Muscle of arm (tissue), 12 donors: Measurements from ENCODE around the gene MCC. TPM values are rescaled to one million over a fixed set of nuclear protein-coding genes. Genes with fewer than 3 reads are reported as not detected.

Source experiments
- DNase-seq: peaks from one replicate; pipeline ENCODE4 v3.0.0-alpha.2; 2013
- polyA plus RNA-seq, 12 donors: library from polyadenylated mRNA; unstranded; fragments of 120-200 nt; gene quantifications; one replicate each; pipeline ENCODE4 v1.2.1, GENCODE V29; 2013; ENCODE audit not compliant: insufficient read length in 12 of 12

MCC gene
- polyA plus RNA-seq, 12 donors, result 13.8 to 23.3 (median 19.2) TPM; not detected in 1

DNA sequence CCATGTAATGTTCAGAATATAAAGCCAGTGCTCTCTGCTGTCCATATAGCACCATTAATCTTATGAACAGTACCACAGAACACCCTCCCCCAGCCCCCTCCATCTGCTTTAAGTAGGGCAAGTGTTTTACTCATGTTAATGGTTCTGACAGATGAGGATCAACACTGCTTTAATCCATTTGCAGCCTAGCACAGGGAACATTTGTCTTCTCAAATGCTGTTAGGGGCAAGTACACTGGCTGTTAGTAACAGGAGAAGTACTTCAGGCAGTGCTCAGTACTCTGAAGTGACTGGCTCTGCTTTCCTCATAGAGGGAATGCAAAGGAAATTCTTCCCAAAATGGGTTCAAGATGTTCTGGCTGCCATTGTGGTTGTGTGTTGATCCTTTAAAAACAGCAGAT, 309.1 kb downstream of the MCC start:
- no peak for DNase-seq

DNA sequence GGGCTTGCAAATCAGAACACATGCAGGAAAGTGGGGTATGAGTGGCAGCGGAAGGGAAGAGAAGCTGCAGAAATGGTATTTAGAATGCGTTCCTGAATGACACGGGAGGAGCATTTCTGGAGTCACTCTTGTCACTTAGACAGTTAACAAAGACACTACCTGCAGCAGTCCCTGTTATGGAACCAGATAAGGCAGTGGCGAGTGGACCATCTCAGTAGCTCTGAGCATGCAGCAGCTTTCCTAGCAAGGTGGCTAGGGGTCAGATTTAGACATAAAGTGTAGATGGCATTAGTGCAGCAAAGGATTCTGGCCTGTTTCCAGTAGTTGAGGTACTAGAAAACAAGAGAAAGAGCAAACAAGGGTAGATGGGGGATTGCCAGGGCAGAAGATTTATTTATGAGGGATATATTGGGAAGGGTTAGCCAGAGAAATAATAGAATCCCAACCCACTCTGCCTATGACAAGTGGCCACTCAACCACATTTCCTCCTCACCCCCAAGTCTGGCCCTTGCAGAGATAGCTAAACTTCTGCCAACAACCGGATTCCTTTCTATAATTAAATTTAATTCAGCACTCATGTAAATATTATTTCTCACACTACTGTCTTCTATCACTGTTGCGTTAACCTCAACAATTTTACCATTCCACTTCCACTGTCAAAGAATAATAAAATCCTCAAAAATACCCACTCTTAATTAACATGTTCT, 310.0 kb downstream of the MCC start:
- no peak for DNase-seq

DNA sequence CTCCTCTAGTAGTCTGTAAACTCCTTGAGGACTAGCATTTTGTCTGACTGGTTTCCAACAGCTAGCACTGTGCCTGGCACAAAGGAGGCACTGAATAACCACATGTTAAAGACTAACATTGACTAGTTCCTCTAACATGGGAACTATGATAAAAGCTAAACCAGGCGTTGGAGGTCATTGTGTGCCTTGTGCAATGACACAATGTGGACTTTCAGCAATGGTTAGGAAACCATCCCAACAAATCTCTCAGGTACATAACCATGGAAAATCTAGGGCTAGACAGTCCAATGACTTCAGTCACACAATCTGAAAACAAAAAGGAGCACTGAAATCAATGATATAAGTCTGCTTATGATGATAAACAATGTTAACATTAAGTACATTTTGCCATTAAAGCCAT, 311.0 kb downstream of the MCC start:
- DNase-seq, result no peak

DNA sequence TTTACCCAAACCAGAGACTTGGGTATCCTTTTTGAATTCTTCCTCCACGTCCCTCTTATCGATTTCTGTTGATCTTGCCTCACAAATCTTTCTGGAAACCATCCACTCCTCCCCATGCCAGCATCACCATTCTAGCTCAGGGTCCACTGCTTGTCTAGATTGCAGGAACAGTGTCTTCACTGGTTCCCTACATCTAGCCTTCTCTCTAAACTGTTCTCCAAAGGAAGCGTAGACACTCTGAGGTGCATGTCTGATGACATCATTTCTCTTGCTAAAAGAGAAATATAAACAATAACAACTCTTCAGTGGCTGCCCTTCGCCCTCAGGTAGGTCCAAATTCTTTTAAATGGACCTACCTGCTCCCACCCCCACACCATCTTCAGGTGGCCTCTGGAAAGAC, 311.5 kb downstream of the MCC start:
- DNase-seq, result no peak

- no peak for DNase-seq
Observed at GRCh38 chr5:113176196-113176595, 312.1 kb downstream of the MCC start.

DNA sequence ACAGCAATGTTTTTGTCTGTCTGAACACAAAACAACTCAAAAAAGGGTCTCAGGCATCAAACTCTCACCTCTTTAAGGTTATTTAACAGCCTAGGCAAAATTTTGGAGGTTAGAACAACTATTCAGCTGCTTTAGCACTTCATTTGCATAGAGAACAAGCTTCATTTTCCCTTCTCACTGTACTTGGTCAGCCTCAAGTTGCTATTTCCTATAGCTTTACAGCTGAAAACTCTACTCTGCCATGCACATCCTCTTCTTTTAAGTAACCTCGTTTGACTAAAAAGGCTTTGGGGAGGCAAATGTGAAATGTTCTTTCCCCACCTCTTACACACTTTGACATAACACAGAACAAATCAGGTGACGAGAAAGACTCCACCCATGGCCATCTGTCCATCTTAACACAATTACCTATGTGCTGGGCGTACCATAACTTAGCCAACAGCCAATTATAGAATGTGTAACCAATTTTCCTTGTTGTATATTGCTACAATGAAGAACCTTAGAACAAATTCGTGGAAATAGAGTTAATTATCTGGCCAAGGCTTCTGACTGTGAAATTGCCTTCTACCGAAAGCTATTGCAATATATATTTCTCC, 315.9 kb downstream of the MCC start:
- no peak for DNase-seq

GRCh38 chr5:113171520-113171919, 316.7 kb downstream of the MCC start:
- DNase-seq, result no peak

GRCh38 chr5:113170707-113171106, 317.5 kb downstream of the MCC start:
- DNase-seq, result no peak

GRCh38 chr5:113169720-113170119, 318.5 kb downstream of the MCC start:
- DNase-seq, result no peak

DNA sequence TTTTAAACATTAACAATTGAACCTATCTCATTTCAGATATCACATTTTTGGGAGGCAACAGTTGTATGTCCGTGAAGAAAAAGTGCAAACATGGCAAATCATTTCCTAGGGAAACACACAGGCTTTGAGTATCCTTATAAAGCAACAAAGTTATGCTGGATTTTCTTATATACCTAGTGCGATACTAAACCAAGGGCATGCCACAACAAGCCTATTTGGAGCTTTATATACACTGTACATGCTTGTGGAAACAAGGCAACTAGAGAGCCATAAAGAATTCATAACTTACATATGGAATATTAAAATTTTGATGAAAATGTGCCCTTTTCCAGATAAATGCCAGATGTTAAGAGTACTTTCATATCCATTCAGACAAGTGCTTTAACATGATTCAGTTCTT, 320.3 kb downstream of the MCC start:
- DNase-seq, result no peak

GRCh38 chr5:113166852-113167366, 321.3 kb downstream of the MCC start:
- DNase-seq, result no peak

DNA sequence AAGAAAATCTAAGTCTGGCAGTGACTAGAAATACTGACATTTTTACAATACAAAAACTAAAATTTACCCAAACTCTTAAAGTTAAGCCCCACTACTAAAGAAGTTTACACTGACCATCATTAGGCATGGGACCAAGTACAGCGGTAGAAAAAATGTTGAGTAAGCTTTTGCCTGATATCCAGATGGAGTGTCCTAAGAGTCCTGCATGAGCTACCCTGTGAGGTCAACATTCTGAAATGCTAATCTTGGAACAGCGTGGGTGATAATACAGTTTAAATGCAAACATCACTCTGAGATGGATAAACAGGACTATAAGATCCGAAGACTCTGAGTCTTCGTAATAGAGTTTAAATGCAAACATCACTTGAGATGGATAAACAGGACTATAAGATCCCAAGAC, 322.0 kb downstream of the MCC start:
- DNase-seq, result no peak

DNA sequence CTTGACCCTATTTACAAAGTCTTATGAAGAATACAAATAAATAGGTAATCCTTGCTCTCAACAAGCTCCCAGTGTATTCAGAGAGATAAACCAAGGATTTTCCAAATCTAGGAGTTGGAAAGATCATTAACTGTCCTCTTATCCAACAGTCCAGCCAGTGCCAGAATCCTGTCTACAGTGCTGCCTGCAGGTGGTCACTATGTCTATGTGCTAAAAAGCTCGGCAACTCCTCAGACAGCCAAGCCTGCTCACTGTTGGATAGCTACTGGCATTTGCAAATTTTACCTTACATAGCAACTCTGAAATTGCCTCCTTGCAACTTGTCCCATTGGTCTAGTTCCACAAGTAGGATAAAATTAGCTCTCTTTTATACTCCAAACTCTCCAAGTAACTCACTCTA, 324.2 kb downstream of the MCC start:
- no peak for DNase-seq

GRCh38 chr5:113163328-113163727, 324.9 kb downstream of the MCC start:
- DNase-seq, result no peak

GRCh38 chr5:113162770-113163169, 325.5 kb downstream of the MCC start:
- DNase-seq, result no peak

DNA sequence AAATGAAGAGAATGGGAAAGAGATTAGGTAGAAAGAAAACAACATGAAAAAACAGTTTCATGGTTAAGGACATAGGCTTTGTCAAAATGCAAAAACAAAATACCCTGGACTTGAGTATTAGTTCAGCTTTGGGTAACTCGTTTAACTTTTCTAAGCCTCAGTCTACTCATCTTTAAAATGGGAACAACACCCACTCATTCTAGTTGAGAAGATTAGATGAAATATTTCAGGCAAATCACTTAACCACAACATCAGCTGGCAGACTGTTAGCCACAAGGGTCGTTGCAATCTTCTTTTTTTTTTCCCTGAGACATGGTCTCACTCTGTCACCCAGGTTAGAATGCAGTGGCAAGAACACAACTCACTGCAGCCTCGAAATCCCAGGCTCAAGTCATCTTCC, 326.0 kb downstream of the MCC start:
- no peak for DNase-seq

DNA sequence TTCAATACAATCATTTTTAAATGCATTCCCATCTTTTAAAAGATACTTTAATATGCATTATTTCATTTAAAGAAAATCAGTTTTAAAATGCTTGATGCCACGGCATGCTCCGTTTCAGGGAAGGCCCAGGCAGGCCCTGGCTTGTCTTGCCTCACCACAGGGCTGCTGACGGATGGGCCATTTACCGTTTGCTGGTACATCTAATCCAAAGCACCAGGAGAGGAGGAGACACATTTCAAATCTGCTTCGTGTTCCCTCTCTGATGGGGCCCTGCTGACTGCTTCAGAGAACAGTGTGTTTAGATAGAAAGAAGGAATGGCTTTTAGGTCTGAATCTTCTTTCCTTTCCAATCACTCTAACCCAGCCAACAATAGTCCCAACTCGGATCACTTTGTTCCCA, 326.4 kb downstream of the MCC start:
- DNase-seq, result no peak

- no peak for DNase-seq
Observed at GRCh38 chr5:113157886-113158285, 330.4 kb downstream of the MCC start.

GRCh38 chr5:113156271-113156877, 331.9 kb downstream of the MCC start:
- DNase-seq, result no peak

GRCh38 chr5:113153512-113154097, 334.6 kb downstream of the MCC start:
- DNase-seq, result no peak

- no peak for DNase-seq
Observed at GRCh38 chr5:113152380-113152740, 335.9 kb downstream of the MCC start.

- DNase-seq, result no peak
Observed at GRCh38 chr5:113151641-113152379, 336.4 kb downstream of the MCC start.
